Aorta (tissue), 5 donors: Measurements from ENCODE around the gene BHLHE23. TPM values are rescaled to one million over a fixed set of nuclear protein-coding genes. Genes with fewer than 3 reads are reported as not detected.

Source experiments
- ATAC-seq: fragments of 200-7000 bp; cut with Tn5 transposase; one replicate; pipeline ENCODE4 v1.9.1; 2022; ENCODE audit warnings: moderate library complexity; ENCODE audit not compliant: low FRiP score
- DNase-seq, 2 donors: peaks; one replicate each; pipeline ENCODE4 v3.0.0-alpha.2; 2020
- H3K27ac ChIP-seq, 2 donors: one replicate each; pipeline ENCODE4 v1.5.1; 2013; ENCODE audit warnings: low read length in 2 of 2, mild to moderate bottlenecking in 2 of 2, moderate library complexity in 2 of 2, control low read depth in 1 of 2, inconsistent platforms in 1 of 2, low read depth in 1 of 2
- H3K27me3 ChIP-seq, 2 donors: one replicate each; pipeline ENCODE4 v1.6.1; 2013; ENCODE audit warnings: control low read depth in 1 of 2, low read length in 1 of 2, mild to moderate bottlenecking in 1 of 2, moderate library complexity in 1 of 2; ENCODE audit not compliant: insufficient read depth in 2 of 2, control insufficient read depth in 1 of 2
- H3K36me3 ChIP-seq, 2 donors: one replicate each; pipeline ENCODE4 v1.6.1; 2013; ENCODE audit warnings: control low read depth in 1 of 2, low read length in 1 of 2, mild to moderate bottlenecking in 1 of 2; ENCODE audit not compliant: insufficient read depth in 2 of 2, control insufficient read depth in 1 of 2
- H3K4me1 ChIP-seq, 2 donors: one replicate each; pipeline ENCODE4 v1.6.1; 2013; ENCODE audit warnings: low read length in 2 of 2, control low read depth in 1 of 2, mild to moderate bottlenecking in 1 of 2, moderate library complexity in 1 of 2; ENCODE audit not compliant: insufficient read depth in 2 of 2, control insufficient read depth in 1 of 2
- H3K4me3 ChIP-seq, 2 donors: one replicate each; pipeline ENCODE4 v1.5.1; 2013; ENCODE audit warnings: low read length in 2 of 2, control low read depth in 1 of 2, mild to moderate bottlenecking in 1 of 2
- H3K9me3 ChIP-seq: one replicate; pipeline ENCODE4 v1.6.1; 2013; ENCODE audit warnings: mild to moderate bottlenecking, low read length; ENCODE audit not compliant: control insufficient read depth
- WGBS, 2 donors: extraction: QIAGEN DNeasy Blood & Tissue Kit; methylation state at CpG; one replicate each; pipeline ENCODE4 v1.1.7; 2013; 5-methylcytosine and 5-hydroxymethylcytosine counted together
- intact Hi-C, 2 donors: fragments of 100-400 bp; cut with DNase I; formaldehyde crosslinking; loops; one replicate each; pipeline versions ENCODE4 v1.14.2 to v1.15.0; 2022
- polyA plus RNA-seq, 2 donors: library from polyadenylated mRNA; stranded (reverse); fragments of 200-250 nt; gene quantifications; one replicate each; pipeline ENCODE4 v1.2.3, GENCODE V29; 2013
- total RNA-seq, 2 donors: library from RNA; stranded (reverse); fragmentation: NEBNext Ultra II Directional; extraction: Animal tissue kit (Norgen Biotek cat#: 25700); gene quantifications; one replicate each; pipeline ENCODE4 v1.2.1, GENCODE V29; 2021
- donor health status: healthy with polysubstance abuse.
- donor health status: Bipolar disorder and iron deficiency.
- donor health status: DM: no; HTN: no; CAD: no.
- donor health status: DM: no; HTN: no; CAD: no.
- donor health status: DM: yes; HTN: yes; CAD: no.

The BHLHE23 gene
- total and polyA plus RNA-seq, 4 donors, result not detected

DNA sequence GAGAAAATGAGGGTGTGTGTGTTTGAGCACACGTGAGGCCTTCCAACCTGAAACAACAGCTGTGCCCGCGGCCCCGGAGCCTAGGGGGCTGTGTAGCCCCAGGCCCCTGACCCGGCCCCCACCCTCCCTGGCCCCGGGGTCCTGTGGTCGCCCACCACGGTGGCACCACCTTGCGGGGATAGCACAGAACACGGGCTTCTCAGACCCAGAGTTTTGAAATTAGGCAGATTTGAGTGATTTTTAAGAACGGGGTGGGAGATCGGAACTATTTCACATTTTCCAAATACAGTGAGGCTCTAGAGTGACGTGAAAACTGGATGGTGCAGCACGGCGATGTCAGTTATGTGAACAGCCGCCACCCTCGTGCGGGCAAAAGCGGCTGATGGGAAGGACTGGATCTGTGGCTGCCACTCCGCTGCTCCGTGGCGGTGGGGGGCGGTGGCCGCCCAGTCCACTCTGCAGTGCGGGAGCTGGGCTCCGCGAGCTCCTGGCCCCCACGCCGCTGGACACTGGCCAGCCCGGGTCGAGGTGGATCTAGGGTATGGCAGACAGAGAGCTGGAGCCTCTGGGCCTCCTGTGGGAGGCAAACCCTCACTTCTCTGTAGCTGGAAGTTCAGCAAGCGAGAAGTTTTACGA lies 17.3 kb upstream of the BHLHE23 start:
- Histone ChIP-seq H3K4me3 (no peak overlapping the region), H3K9me3 (peaks cover 8% of the 10 kb centered on the region), H3K27me3 (peaks cover 0 to 2% of the 10 kb centered on the region in 2 donors), H3K4me1 (no peaks in the 10 kb centered on the region), H3K27ac (no peak overlapping the region), H3K36me3 (no peaks in the 10 kb centered on the region)
- intact Hi-C loops, result no loop called here
- DNase-seq (peak; percentile 29 to 59), ATAC-seq (no peak)
- 80 to 81% methylated on average over 33 of the region's 33 CpGs for WGBS, 2 donors

DNA sequence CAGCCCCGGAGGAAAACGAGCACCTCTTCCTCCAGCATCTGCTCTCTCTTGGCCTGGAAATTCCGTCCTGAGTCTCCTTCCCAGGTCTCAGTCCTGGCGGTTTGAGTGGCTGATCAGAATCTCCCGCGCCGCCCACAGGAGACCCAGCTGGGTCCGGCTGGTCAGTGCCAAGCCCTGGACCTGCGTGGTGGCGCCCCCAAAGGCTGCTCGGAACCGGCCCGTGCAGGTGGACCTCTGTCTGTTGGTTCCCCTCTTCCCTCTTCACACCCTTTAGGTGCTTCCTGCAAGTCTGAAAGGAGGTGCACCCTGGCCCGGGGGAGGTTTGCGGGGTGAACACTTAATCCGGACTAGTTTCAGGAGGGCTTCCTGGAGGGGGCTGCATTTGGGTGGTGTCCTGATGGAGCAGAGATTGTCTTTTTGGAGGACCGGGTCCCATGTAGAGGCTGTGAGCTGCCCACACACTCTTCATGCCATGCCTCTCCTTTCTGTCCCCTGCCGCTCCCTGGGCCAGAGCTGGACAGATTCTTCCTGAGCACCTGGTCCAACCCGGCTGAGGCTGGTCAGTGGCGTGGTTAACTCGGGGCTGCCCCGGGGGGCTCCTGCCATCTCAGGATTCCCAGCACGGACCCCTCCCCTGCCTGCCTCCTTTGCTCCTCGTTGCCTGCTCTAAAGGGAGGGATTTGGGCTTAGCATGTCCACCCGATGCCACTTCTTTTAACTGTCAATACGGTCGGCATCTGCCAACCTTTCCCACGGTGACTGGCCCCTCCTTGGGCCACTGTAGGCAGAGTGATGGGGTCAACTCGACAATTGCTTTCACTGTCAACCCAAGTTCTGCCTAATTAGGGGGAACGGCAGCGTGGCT lies 16.5 kb upstream of the BHLHE23 start:
- peaks cover 0 to 2% of the 10 kb centered on the region in 2 donors for H3K27me3 ChIP-seq
- DNase-seq, result peak; percentile 30 to 64
- intact Hi-C loops, result no loop called here
- H3K4me1 ChIP-seq, result no peaks in the 10 kb centered on the region
- no peak overlapping the region for H3K27ac ChIP-seq
- H3K36me3 ChIP-seq, result no peaks in the 10 kb centered on the region
- 66 to 67% methylated on average over 31 of the region's 31 CpGs for WGBS, 2 donors
- H3K9me3 ChIP-seq, result peaks cover 8% of the 10 kb centered on the region
- no peak for ATAC-seq
- no peak overlapping the region for H3K4me3 ChIP-seq

DNA sequence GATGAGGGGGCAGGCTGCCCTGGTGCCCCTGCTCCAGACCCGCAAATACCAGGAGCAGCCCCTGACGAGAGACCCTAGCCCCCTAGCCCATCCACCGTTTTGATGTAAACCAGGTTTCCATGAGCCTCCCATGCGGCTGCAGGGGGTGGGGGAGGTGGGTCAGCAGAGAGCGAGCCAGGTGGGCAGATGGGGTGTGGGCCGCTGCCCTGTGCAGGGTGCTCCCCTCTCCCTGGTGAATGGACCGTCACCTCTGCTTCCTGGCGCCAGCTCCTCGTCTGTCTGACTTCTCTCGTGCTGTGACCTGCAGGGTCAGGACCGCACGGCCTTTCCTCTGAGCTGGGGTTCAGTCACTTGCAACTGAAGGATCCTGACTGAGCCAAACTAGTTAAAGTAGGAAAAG lies 15.7 kb upstream of the BHLHE23 start:
- H3K27ac ChIP-seq, result no peak overlapping the region
- intact Hi-C loops, result no loop called here
- no peaks in the 10 kb centered on the region for H3K36me3 ChIP-seq
- H3K9me3 ChIP-seq, result peaks cover 8% of the 10 kb centered on the region
- DNase-seq (peak; percentile 28 to 32), ATAC-seq (no peak)
- H3K27me3 ChIP-seq, result peaks cover 0 to 2% of the 10 kb centered on the region in 2 donors
- 39 to 46% methylated on average over 12 of the region's 12 CpGs for WGBS, 2 donors
- H3K4me1 ChIP-seq, result no peaks in the 10 kb centered on the region
- H3K4me3 ChIP-seq, result no peak overlapping the region

DNA sequence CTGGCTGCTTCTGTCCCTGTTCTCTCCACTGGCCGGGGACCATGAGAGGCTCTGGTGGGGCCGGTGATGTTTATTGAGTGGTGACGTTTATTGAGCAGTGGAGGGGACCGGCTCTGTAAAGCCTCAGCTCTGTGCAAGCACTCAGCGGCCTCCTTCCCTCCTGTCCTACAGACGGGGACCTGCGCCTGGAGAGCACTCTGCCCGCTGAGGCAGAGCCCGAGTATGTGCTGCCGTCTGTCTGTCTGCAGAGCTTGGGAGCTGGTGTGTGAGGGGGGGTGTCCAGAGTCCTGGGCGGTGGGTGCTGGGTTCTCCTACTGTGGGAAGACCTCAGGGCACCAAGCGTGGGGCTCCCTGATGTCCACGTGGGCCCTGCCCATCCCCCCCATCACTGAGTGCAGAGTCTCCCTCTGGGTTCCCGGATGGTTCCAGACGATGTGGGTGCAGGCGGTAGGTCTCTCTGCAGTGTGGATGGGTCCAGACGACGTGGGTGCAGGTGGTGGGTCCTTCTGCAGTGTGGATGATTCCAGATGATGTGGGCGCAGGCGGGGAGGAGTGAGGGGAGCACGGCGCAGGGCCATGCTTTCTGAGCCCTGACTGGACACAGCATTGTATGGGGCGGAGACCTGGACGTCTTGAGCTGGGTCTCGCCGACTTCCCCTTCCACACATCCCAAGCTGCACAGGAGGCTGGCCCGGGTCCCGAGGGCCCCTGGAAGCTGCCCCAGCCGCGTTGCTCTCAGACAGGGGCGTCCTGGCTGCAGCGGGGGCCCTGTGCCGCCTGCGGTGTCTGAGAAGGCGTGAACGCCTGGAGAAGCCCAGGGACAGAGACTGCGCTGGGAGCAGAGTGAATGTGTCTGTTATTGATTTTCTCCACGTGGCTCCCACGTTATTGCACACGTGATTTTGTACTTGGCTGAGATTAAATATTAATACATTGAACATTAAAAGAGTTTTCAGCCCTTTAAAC lies 14.9 kb upstream of the BHLHE23 start:
- H3K4me1 ChIP-seq, result no peaks in the 10 kb centered on the region
- no peak for ATAC-seq
- 72 to 75% methylated on average over 40 of the region's 40 CpGs for WGBS, 2 donors
- H3K9me3 ChIP-seq, result peaks cover 8% of the 10 kb centered on the region
- no peaks in the 10 kb centered on the region for H3K36me3 ChIP-seq
- intact Hi-C loops, result no loop called here
- DNase-seq, result peak; percentile 15 to 51
- no peak overlapping the region for H3K27ac ChIP-seq
- no peak overlapping the region for H3K4me3 ChIP-seq
- H3K27me3 ChIP-seq, result peaks cover 0 to 4% of the 10 kb centered on the region in 2 donors

GRCh38 chr20:63020681-63021080 lies 13.9 kb upstream of the BHLHE23 start:
- peak; percentile 30 to 54 for DNase-seq
- no peak for ATAC-seq

GRCh38 chr20:63017826-63018411 lies 11.2 kb upstream of the BHLHE23 start:
- 87 to 89% methylated on average over 25 of the region's 25 CpGs for WGBS, 2 donors
- no peak overlapping the region for H3K4me3 ChIP-seq
- no peaks in the 10 kb centered on the region for H3K4me1 ChIP-seq
- H3K27me3 ChIP-seq, result peaks cover 0 to 2% of the 10 kb centered on the region in 2 donors
- ATAC-seq (peak; percentile 12), DNase-seq (peak; percentile 33 to 71)
- H3K27ac ChIP-seq, result no peak overlapping the region
- H3K36me3 ChIP-seq, result no peaks in the 10 kb centered on the region
- peaks cover 11% of the 10 kb centered on the region for H3K9me3 ChIP-seq
- intact Hi-C loops, result no loop called here

More at GRCh38 chr20:63020681-63021080, 13.9 kb upstream of the BHLHE23 start:
- no peaks in the 10 kb centered on the region for H3K36me3 ChIP-seq
- intact Hi-C loops, result no loop called here
- peaks cover 0 to 4% of the 10 kb centered on the region in 2 donors for H3K27me3 ChIP-seq
- no peak overlapping the region for H3K4me3 ChIP-seq
- H3K4me1 ChIP-seq, result no peaks in the 10 kb centered on the region
- peaks cover 8% of the 10 kb centered on the region for H3K9me3 ChIP-seq
- 83 to 84% methylated on average over 10 of the region's 10 CpGs for WGBS, 2 donors
- no peak overlapping the region for H3K27ac ChIP-seq

GRCh38 chr20:63017076-63017825 lies 10.5 kb upstream of the BHLHE23 start:
- ATAC-seq (peak; percentile 20), DNase-seq (peak; percentile 37 to 67)
- intact Hi-C loops, result no loop called here
- H3K27ac ChIP-seq, result no peak overlapping the region
- H3K4me1 ChIP-seq, result no peaks in the 10 kb centered on the region
- WGBS, 2 donors, result 72 to 75% methylated on average over 21 to 22 of the region's 22 CpGs
- H3K9me3 ChIP-seq, result peaks cover 13% of the 10 kb centered on the region
- H3K27me3 ChIP-seq, result peaks cover 0 to 2% of the 10 kb centered on the region in 2 donors
- H3K4me3 ChIP-seq, result no peak overlapping the region
- no peaks in the 10 kb centered on the region for H3K36me3 ChIP-seq
